Neuronal stem cell (in vitro differentiated cells): ENCODE data around the gene USP17L20.
"Not testable (repeated sequence)": the region's sequence is repeated elsewhere in the genome, so short reads cannot be mapped to it uniquely, and the experiment has no call there.

Experiments used
- DNase-seq: peaks from one replicate; pipeline ENCODE4 v3.0.0-alpha.2; 2013; ENCODE audit warnings: low spot score
- H2AFZ ChIP-seq: one replicate; pipeline ENCODE4 v1.6.1; 2013; ENCODE audit warnings: mild to moderate bottlenecking, low read length, inconsistent platforms
- H2AK5ac ChIP-seq: 2 replicates; pipeline ENCODE4 v1.6.1; 2013; ENCODE audit warnings: low read depth, mild to moderate bottlenecking, inconsistent platforms, low read length, moderate library complexity, mixed read lengths
- H2BK120ac ChIP-seq: 2 replicates; pipeline ENCODE4 v1.6.1; 2013; ENCODE audit warnings: low read depth, mild to moderate bottlenecking, inconsistent platforms, low read length, moderate library complexity, mixed read lengths
- H2BK12ac ChIP-seq: one replicate; pipeline ENCODE4 v1.6.1; 2013; ENCODE audit warnings: low read length, inconsistent platforms
- H2BK15ac ChIP-seq: 2 replicates; pipeline ENCODE4 v1.6.1; 2013; ENCODE audit warnings: mild to moderate bottlenecking, low read length, inconsistent platforms, mixed read lengths
- H2BK5ac ChIP-seq: one replicate; pipeline ENCODE4 v1.6.1; 2013; ENCODE audit warnings: inconsistent platforms, mild to moderate bottlenecking, low read length, moderate library complexity
- H3K14ac ChIP-seq: one replicate; pipeline ENCODE4 v1.6.1; 2013; ENCODE audit warnings: low read length, inconsistent platforms
- H3K18ac ChIP-seq: 2 replicates; pipeline ENCODE4 v1.6.1; 2013; ENCODE audit warnings: low read length, inconsistent platforms
- H3K23ac ChIP-seq: 2 replicates; pipeline ENCODE4 v1.6.1; 2013; ENCODE audit warnings: low read depth, mild to moderate bottlenecking, mixed read lengths, low read length, inconsistent platforms; ENCODE audit not compliant: poor library complexity
- H3K27ac ChIP-seq: replicated peaks from 3 replicates; pipeline ENCODE4 v1.5.1; 2013; ENCODE audit warnings: low read length, inconsistent platforms
- H3K27me3 ChIP-seq, 3 experiments: 2 replicates each; pipeline ENCODE4 v1.6.1; 2013; ENCODE audit warnings: low read length in 3 of 3, mild to moderate bottlenecking in 2 of 3, inconsistent platforms in 1 of 3, low read depth in 1 of 3, mixed read lengths in 1 of 3, moderate library complexity in 1 of 3; ENCODE audit not compliant: control insufficient read depth in 3 of 3, insufficient read depth in 3 of 3
- H3K36me3 ChIP-seq, 2 donors: replicated peaks in 1 of 2; 2 replicates each; pipeline ENCODE4 v1.6.1; 2013; ENCODE audit warnings: low read length in 2 of 2; ENCODE audit not compliant: control insufficient read depth in 2 of 2, insufficient read depth in 2 of 2
- H3K4ac ChIP-seq: 2 replicates; pipeline ENCODE4 v1.6.1; 2013; ENCODE audit warnings: inconsistent platforms, mild to moderate bottlenecking, low read length, moderate library complexity
- H3K4me1 ChIP-seq, 2 donors: 1 replicate in 1 of 2; 2 replicates in 1 of 2; pipeline ENCODE4 v1.6.1; 2013; ENCODE audit warnings: low read length in 2 of 2, low read depth in 1 of 2; ENCODE audit not compliant: control insufficient read depth in 2 of 2, insufficient read depth in 1 of 2
- H3K4me2 ChIP-seq: one replicate; pipeline ENCODE4 v1.6.1; 2013; ENCODE audit warnings: mild to moderate bottlenecking, low read length, inconsistent platforms; ENCODE audit not compliant: insufficient read depth, poor library complexity, severe bottlenecking
- H3K4me3 ChIP-seq, 2 donors: 2 replicates each; pipeline ENCODE4 v1.5.1; 2013; ENCODE audit warnings: low read length in 2 of 2, mild to moderate bottlenecking in 2 of 2, inconsistent platforms in 1 of 2, moderate library complexity in 1 of 2
- H3K79me1 ChIP-seq: one replicate; pipeline ENCODE4 v1.6.1; 2013; ENCODE audit warnings: low read depth, mild to moderate bottlenecking, inconsistent platforms, low read length, moderate library complexity
- H3K9ac ChIP-seq: one replicate; pipeline ENCODE4 v1.6.1; 2013; ENCODE audit warnings: mild to moderate bottlenecking, low read depth, low read length, inconsistent platforms; ENCODE audit not compliant: poor library complexity
- H3K9me3 ChIP-seq, 2 donors: replicated peaks in 1 of 2; 2 replicates each; pipeline versions ENCODE3 to v1.6.1; 2013; ENCODE audit warnings: low read length in 2 of 2, mild to moderate bottlenecking in 2 of 2, inconsistent platforms in 1 of 2, low read depth in 1 of 2, mixed read lengths in 1 of 2, moderate library complexity in 1 of 2; ENCODE audit not compliant: control insufficient read depth in 2 of 2, insufficient read depth in 1 of 2
- H4K8ac ChIP-seq: one replicate; pipeline ENCODE4 v1.6.1; 2013; ENCODE audit warnings: low read depth, mild to moderate bottlenecking, inconsistent platforms, low read length, moderate library complexity
- H4K91ac ChIP-seq: one replicate; pipeline ENCODE4 v1.6.1; 2013; ENCODE audit warnings: low read length, low read depth, mild to moderate bottlenecking, inconsistent platforms; ENCODE audit not compliant: poor library complexity
- WGBS, 2 donors: extraction: QIAGEN DNeasy Blood & Tissue Kit; methylation state at CpG; one replicate each; pipeline ENCODE4 v1.1.7; 2013; ENCODE audit warnings: missing lambda C conversion rate in 2 of 2, mixed read lengths in 1 of 2; ENCODE audit not compliant: insufficient read length in 2 of 2, insufficient replicate concordance in 1 of 2; ENCODE audit errors: extremely low coverage in 2 of 2; 5-methylcytosine and 5-hydroxymethylcytosine counted together

The USP17L20 gene

GRCh38 chr4:9262572-9262971 is 4.6 kb downstream of the USP17L20 start, which contains the start of gene USP17L21:
Gene USP17L21 (plus strand): TSS chr4:9262872. CDS start chr4:9262872, 0 bp downstream.
- DNase-seq, H3K14ac ChIP-seq, H3K27ac ChIP-seq, H3K4ac ChIP-seq, H3K4me2 ChIP-seq, H2AFZ ChIP-seq, H3K27me3 ChIP-seq, H4K8ac ChIP-seq, H3K4me1 ChIP-seq, H3K23ac ChIP-seq, H3K79me1 ChIP-seq, H3K9ac ChIP-seq, H2BK15ac ChIP-seq, H3K9me3 ChIP-seq, H2AK5ac ChIP-seq, H3K36me3 ChIP-seq, H2BK5ac ChIP-seq, H4K91ac ChIP-seq, H3K4me3 ChIP-seq, H2BK120ac ChIP-seq, H3K18ac ChIP-seq, H2BK12ac ChIP-seq: not testable (repeated sequence)
- no CpG with 5 or more reads among the region's 13 CpGs for WGBS, 2 donors

- H2BK5ac ChIP-seq, result not testable (repeated sequence)
Observed at GRCh38 chr4:9267319-9267718, 9.4 kb downstream of the USP17L20 start, which contains the start of gene USP17L22. Gene USP17L22 (plus strand): TSS chr4:9267619. CDS start chr4:9267619, 0 bp downstream.

GRCh38 chr4:9271719-9272118 is 13.8 kb downstream of the USP17L20 start:
- H4K91ac ChIP-seq, DNase-seq, H3K14ac ChIP-seq, H2BK120ac ChIP-seq, H3K9me3 ChIP-seq, H3K4me1 ChIP-seq, H2BK15ac ChIP-seq, H3K4me2 ChIP-seq, H4K8ac ChIP-seq, H3K23ac ChIP-seq, H3K4ac ChIP-seq, H2AFZ ChIP-seq, H3K27me3 ChIP-seq, H3K36me3 ChIP-seq, H3K18ac ChIP-seq, H3K9ac ChIP-seq, H2AK5ac ChIP-seq, H3K27ac ChIP-seq, H3K79me1 ChIP-seq, H2BK12ac ChIP-seq, H3K4me3 ChIP-seq, H2BK5ac ChIP-seq: not testable (repeated sequence)
- WGBS, 2 donors, result 100% methylated on average over 2 of the region's 10 CpGs; no CpG with 5 or more reads in 1 of the 2 donors

More at GRCh38 chr4:9267319-9267718, 9.4 kb downstream of the USP17L20 start, which contains the start of gene USP17L22:
- not testable (repeated sequence) for H3K4me3 ChIP-seq, H4K8ac ChIP-seq, H3K79me1 ChIP-seq, H3K23ac ChIP-seq, H2AK5ac ChIP-seq, H2BK15ac ChIP-seq, DNase-seq, H3K4me1 ChIP-seq, H3K9ac ChIP-seq, H3K14ac ChIP-seq, H2BK12ac ChIP-seq, H3K4ac ChIP-seq, H3K27ac ChIP-seq, H3K18ac ChIP-seq, H2AFZ ChIP-seq, H3K36me3 ChIP-seq, H3K4me2 ChIP-seq, H4K91ac ChIP-seq, H2BK120ac ChIP-seq, H3K27me3 ChIP-seq, H3K9me3 ChIP-seq
- no CpG with 5 or more reads among the region's 15 CpGs for WGBS, 2 donors
